DMS79 treated with DMSO at 0.1 percent for 48 hours (cell line): Measurements from ENCODE around the gene FLNB.
"Not testable (repeated sequence)": the region's sequence is repeated elsewhere in the genome, so short reads cannot be mapped to it uniquely, and the experiment has no call there.

Experiments
- DNase-seq: peaks from one replicate; lab custom pipeline; 2025; lab: John Stamatoyannopoulos, UW

FLNB gene

GRCh38 chr3:58052373-58053273 lies 44.4 kb downstream of the FLNB start:
- no peak for DNase-seq

DNA sequence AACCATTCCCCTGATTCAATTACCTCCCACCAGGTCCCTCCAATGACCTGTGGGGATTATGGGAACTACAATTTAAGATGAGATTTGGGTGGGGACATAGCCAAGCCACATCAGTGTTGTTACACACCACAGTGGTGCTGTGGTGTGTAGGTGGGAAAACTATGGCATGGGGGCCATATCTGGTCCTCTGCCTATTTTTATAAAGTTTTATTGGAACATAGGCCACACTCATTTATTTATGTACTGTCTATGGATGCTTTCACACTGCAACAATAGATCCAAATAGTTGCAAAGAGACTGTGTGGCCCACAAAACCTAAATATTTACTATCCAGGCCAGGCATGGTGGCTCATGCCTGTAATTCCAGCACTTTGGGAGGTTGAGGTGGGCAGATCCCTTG lies 46.4 kb downstream of the FLNB start:
- no peak for DNase-seq

- no peak for DNase-seq
These were observed 47.1 kb downstream of the FLNB start for GRCh38 chr3:58055314-58055713.

- DNase-seq, result not testable (repeated sequence)
These were observed 47.7 kb downstream of the FLNB start for GRCh38 chr3:58055891-58056290.

- DNase-seq, result no peak
These were observed 50.4 kb downstream of the FLNB start for GRCh38 chr3:58058361-58059263.

GRCh38 chr3:58059349-58060321 lies 51.4 kb downstream of the FLNB start:
- no peak for DNase-seq

GRCh38 chr3:58062472-58062871 lies 54.2 kb downstream of the FLNB start:
- no peak for DNase-seq

DNA sequence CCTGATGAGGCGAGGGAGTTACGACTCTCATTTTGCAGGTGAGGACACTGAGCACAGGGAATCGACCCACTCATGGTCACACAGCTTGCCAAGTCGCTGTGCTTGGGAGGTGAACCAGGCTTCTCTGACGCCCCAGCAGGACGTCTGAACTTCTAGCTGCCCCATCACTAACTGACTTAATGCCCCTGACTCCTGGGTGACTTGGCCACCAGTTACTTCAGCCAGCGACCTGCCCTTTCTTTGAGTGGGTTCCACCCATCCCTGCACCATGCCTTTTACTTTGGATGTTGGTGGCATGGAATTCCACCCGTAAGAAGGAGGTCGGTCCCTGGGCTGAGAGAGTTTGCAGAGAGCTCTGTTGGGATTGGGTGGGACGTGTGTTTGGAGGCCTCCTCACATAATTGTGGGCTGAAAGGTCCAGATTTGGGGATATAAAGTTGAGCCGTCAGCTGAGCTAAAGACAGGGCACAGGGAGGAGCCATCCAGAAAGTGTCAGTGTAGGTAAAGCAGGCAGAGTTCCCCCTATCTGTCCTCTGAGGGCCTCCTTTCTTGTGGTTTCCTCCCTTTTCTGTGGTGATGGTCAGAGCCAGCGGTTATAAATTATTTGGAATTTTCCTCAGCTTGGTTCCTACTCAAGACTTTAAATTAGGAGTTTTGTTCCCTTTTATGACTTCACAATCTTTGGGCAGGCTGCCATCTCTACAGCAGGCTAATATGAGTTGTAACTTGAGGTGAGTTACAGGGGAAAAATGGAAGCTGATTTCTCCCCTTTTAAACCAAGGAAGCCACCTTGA lies 55.0 kb downstream of the FLNB start:
- no peak for DNase-seq

DNA sequence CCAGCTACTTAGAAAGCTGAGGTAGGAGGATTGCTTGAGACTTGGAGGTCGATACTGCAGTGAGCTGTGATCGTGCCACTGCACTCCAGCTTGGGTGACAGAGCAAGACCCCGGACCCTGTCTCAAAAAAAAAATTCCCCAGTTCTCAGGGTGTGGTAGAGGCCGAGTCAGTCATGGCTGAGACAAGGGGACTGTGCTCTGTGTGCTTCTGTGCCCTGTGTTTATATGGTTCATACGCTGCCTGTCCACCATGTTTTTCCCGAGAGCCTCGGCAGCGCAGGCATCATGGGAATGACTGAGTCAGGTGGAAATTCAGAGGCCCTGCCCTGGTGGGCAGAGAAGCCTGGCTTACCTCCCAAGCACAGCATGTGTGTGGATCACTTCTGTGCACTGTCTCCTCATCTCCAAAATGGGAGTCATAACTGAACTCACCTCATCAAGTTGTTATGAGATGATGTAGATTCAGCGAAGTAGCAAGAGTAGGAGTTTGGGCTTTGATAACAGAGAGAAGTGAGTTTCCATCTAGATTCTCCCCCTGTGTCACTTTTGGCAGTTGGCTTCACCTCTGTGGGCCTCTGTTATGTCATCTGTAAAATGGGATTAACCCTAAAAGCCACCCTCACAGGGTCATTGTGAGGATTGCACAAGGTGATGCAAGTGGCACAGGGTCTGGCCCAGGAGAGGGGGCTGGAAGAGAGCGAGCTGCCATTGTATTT lies 56.9 kb downstream of the FLNB start:
- DNase-seq, result no peak

DNA sequence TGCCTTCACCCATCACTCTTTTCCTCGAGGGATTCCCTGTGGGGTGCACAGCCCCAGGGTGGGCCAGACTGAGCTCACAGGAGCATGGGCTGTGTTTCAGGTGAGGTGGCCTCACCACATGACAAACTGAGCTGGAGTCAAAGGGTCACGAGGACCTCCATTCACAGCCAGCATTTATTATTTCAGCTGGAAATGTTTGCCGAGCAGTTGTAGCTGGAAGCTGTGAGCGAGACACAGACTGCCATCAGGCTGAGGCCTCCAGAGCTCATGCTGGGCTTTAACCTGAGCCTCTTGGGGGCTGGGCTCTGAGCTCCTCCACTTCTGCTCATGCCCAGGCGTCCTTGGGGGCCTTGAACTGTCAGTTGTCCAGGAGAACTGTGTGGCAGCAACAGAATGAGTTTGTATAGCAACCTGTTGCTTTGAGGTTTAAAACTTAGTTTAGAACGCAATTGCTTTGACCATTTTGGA lies 57.5 kb downstream of the FLNB start:
- no peak for DNase-seq

DNA sequence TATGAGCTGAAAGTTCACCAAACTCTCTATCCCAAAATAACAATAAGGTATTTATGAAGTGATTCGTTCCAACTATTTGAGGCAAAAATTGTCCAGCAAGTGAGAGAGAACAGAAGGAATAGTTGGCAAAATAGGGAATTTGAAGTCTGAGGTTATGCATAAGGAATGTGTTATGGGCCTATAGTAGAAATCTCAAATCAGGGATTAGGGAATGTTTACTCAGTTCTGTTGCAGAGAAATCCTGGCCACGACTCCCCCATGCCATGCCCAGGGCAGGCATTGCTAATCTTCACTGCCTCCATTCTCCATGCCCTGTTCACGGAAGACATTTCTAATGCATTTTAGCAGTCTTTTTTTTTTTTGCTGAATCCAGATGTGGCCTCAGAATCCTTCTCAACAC lies 58.6 kb downstream of the FLNB start:
- no peak for DNase-seq

DNA sequence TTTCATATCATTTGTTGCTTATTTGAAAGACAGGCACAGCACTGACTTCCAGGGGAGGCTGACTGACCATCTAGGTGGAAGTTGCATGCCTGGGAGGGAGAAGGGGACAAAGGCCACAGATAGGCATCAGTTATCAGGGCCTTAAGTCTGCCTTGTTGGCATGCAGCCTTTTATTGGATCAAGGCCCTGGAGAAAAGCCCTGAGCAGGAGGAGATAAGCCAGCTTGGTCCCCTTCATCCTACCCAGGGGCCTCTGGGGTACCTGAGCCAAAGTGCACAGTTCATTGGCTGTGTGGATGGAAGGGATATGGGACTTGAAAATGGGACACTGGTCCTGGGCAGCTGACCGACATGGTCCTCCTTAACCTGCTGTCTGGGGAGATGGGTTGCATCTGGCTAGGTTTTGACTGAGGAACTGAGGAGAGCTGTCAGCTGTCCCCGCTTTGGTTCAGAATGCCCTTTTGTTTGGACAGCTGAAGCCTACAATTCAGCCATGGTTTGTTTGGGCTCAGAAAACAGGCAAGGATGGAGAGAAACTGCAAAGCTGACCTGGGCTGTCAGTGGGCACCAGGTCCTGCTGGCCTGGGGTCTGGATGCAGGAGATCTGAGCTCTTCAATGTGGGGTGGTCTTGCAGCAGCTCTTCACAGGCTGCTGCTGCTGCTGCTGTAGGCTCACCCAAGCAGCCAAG lies 60.0 kb downstream of the FLNB start:
- no peak for DNase-seq

- no peak for DNase-seq
These were observed 63.3 kb downstream of the FLNB start for GRCh38 chr3:58071480-58071971.

- DNase-seq, result no peak
These were observed 64.0 kb downstream of the FLNB start for GRCh38 chr3:58072052-58072762.

DNA sequence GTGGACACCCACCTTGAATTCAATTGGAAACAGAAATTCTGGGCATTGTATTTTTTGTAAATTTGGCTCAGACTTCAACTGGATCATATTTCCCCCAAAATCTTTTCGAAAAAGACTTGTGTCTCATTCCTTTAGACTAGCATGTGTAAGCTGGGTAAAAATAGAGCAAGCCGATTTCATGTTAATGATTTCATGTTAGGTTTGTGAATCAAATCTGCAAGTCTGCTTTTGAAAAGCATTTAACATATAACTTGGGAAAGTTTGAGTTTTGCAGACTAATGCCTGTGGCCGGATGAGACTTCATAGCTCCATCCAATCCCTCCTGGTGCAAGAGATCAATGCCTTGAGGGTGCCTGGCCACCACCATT lies 64.5 kb downstream of the FLNB start:
- no peak for DNase-seq

DNA sequence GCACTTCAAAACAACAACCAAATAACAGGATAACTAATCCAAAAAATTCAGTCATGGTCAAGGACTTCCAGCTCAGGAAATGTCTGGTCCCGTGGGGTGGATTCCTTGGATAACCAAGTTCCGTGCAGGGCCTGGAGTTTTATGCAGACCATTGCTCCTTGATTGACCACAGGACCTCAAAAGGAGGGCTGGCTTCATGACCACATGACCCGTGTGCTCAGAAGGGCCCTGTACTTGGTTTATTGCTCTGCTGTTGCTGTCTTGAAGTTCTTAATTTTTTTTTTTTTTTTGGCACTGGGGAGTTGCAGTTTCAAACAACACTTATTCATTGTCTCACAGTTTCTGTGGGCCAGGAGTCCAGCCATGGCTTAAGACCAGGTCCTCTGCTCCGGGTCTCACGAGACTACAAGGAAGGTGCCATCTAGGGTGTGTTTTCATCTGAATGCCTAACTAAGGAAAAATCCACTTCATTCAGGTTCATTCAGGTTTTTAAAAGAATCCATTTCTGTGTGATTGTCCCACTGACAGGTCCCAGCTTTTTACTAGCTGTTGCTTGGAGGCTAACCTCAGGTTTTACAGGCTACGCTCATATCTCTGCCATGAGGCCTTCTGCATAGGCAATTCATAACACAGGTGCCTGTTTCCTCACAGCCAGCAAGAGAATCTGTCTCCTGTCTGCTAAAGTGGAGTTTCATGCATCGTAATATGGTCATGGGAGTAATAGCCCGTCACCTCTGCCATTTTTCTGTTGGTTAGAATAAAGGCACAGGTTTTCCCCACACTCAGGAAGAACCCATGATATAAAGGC lies 65.3 kb downstream of the FLNB start:
- no peak for DNase-seq

DNA sequence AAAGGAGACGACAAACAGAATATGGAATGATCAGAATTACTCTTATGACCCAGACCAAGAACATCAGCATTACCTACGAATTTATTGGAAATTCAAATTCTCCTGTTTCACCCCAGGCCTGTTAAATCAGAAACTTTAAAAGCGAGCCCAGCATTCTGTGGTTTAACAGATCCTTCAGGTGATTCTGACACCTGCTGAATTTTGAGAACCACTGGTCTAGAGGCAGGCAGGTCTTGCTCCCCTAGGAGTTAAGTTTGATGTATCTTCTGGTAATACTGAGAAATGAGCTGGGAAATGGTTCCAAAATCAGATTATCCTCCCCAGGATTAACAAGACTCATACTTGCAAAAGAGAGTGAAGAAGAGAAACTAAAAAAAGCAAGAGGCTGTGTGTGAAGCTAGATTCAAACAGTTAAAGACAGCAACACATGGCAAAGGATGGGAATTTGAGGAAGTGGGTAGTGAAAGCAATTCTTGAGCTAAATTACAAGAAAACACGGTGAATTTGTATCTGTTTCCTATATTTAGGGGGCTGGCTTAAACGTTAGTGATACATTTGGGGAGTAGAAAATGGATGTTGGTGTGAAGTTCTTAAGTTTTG lies 66.0 kb downstream of the FLNB start:
- DNase-seq, result no peak

DNA sequence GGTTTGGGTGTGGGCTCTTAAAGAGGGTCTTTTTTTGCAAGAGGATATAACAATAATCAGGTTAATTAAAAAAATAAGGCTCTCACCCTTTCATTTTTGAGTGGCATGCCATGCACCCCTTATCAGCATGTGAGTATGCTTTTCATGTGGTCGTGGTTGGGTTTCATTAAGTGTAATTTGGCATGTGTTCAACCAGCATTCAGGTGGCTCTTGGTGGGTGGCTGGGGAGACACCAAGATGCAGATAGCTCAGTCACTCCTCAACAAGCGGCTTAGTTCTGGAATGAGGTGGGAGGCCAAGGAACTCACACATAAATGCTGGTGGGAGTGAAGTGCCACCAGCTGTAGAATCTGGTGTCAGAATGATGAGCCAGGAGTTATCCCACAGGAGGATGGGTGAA lies 66.8 kb downstream of the FLNB start:
- no peak for DNase-seq
